OCI-LY3 (cell line): ENCODE data around the gene GSTM3.
"Not testable (repeated sequence)": the region's sequence is repeated elsewhere in the genome, so short reads cannot be mapped to it uniquely, and the experiment has no call there.

Experiments
- H2AFZ ChIP-seq: fragments of 200-600, 300-600 bp; shearing (Covaris generic); 2 replicates; pipeline ENCODE4 v1.6.0; 2014; ENCODE audit warnings: antibody characterized with exemption, low read depth, low read length
- H3K27ac ChIP-seq: fragments of 200-600, 300-600 bp; sonication (generic); 2 replicates; pipeline ENCODE4 v1.5.1; 2014; ENCODE audit warnings: mild to moderate bottlenecking, low read length, moderate library complexity, mixed read lengths
- H3K27me3 ChIP-seq: fragments of 200-600, 300-600 bp; sonication (generic); 2 replicates; pipeline ENCODE4 v1.6.1; 2014; ENCODE audit warnings: low read depth, low read length, mixed read lengths
- H3K36me3 ChIP-seq: fragments of 200-600, 300-600 bp; sonication (generic); replicated peaks from 2 replicates; pipeline ENCODE3; 2014; ENCODE audit warnings: low read depth, low read length, mixed read lengths
- H3K4me1 ChIP-seq: fragments of 300-600, 200-600 bp; sonication (generic); 2 replicates; pipeline ENCODE4 v1.6.1; 2014; ENCODE audit warnings: low read length, mixed read lengths
- H3K4me2 ChIP-seq: fragments of 200-600, 300-600 bp; sonication (generic); 2 replicates; pipeline ENCODE4 v1.6.1; 2014; ENCODE audit warnings: low read length, mixed read lengths
- H3K4me3 ChIP-seq: fragments of 300-600, 200-600 bp; sonication (generic); 2 replicates; pipeline ENCODE4 v1.5.1; 2014; ENCODE audit warnings: antibody characterized with exemption, mild to moderate bottlenecking, low read length, moderate library complexity
- H3K79me2 ChIP-seq: fragments of 300-600, 200-600 bp; shearing (Covaris generic); 2 replicates; pipeline ENCODE4 v1.6.1; 2014; ENCODE audit warnings: mild to moderate bottlenecking, low read length, mixed read lengths
- H3K9ac ChIP-seq: fragments of 300-600, 200-600 bp; shearing (Covaris generic); 2 replicates; pipeline ENCODE4 v1.6.0; 2014; ENCODE audit warnings: mild to moderate bottlenecking, low read length, moderate library complexity
- H3K9me3 ChIP-seq: fragments of 200-600, 300-600 bp; shearing (Covaris generic); 2 replicates; pipeline ENCODE4 v1.6.1; 2014; ENCODE audit warnings: low read length, mixed read lengths; ENCODE audit not compliant: insufficient read depth
- H4K20me1 ChIP-seq: fragments of 200-600, 300-600 bp; sonication (generic); 2 replicates; pipeline ENCODE4 v1.6.1; 2016; ENCODE audit warnings: low read length, mixed read lengths; ENCODE audit not compliant: insufficient read depth
- CTCF ChIP-seq: fragments of 200-600, 300-600 bp; sonication (generic); IDR thresholded peaks from 2 replicates; pipeline ENCODE4 v1.5.1; 2014; ENCODE audit warnings: antibody characterized with exemption, low read length, low read depth
- EZH2phosphoT487 ChIP-seq: fragments of 200-600 bp; shearing (Covaris generic); IDR thresholded peaks from 2 replicates; pipeline ENCODE4 v1.6.1; 2018; ENCODE audit warnings: antibody characterized with exemption, mixed run types, low read depth

GSTM3 gene

GRCh38 chr1:109750920-109751319 is 10.1 kb upstream of the GSTM3 start:
- Histone ChIP-seq H3K27ac (no peak overlapping the region), H3K27me3 (no peaks in the 10 kb centered on the region), H3K79me2 (no peaks in the 10 kb centered on the region), H3K36me3 (no peaks in the 10 kb centered on the region), H4K20me1 (no peaks in the 10 kb centered on the region), H3K9ac (no peak overlapping the region), H3K4me2 (no peak overlapping the region), H3K4me1 (no peaks in the 10 kb centered on the region), H3K4me3 (no peak overlapping the region), H3K9me3 (no peaks in the 10 kb centered on the region), H2AFZ (no peak overlapping the region)
- TF ChIP-seq CTCF (no peak), EZH2phosphoT487 (no peak)

GRCh38 chr1:109750241-109750882 is 9.5 kb upstream of the GSTM3 start:
- H3K36me3 ChIP-seq = no peaks in the 10 kb centered on the region
- TF ChIP-seq CTCF (no peak), EZH2phosphoT487 (no peak)
- H3K27ac ChIP-seq = no peak overlapping the region
- no peak overlapping the region for H3K9ac ChIP-seq
- H3K79me2 ChIP-seq = no peaks in the 10 kb centered on the region
- no peaks in the 10 kb centered on the region for H3K9me3 ChIP-seq
- H3K4me2 ChIP-seq = no peak overlapping the region
- H2AFZ ChIP-seq = no peak overlapping the region
- H3K4me1 ChIP-seq = no peaks in the 10 kb centered on the region
- H4K20me1 ChIP-seq = no peaks in the 10 kb centered on the region
- no peak overlapping the region for H3K4me3 ChIP-seq
- no peaks in the 10 kb centered on the region for H3K27me3 ChIP-seq

- TF ChIP-seq EZH2phosphoT487 (no peak), CTCF (no peak)
- H3K9me3 ChIP-seq = no peaks in the 10 kb centered on the region
- no peaks in the 10 kb centered on the region for H3K79me2 ChIP-seq
- no peak overlapping the region for H3K27ac ChIP-seq
- H3K9ac ChIP-seq = no peak overlapping the region
- H3K27me3 ChIP-seq = no peaks in the 10 kb centered on the region
- no peak overlapping the region for H2AFZ ChIP-seq
- H3K36me3 ChIP-seq = no peaks in the 10 kb centered on the region
- H3K4me1 ChIP-seq = no peaks in the 10 kb centered on the region
- no peak overlapping the region for H3K4me3 ChIP-seq
- no peaks in the 10 kb centered on the region for H4K20me1 ChIP-seq
- H3K4me2 ChIP-seq = no peak overlapping the region
Measured at GRCh38 chr1:109749221-109749620, 8.4 kb upstream of the GSTM3 start.

- H3K27ac ChIP-seq, H3K9ac ChIP-seq, H3K79me2 ChIP-seq, H3K4me3 ChIP-seq, H2AFZ ChIP-seq, H3K4me1 ChIP-seq, H3K4me2 ChIP-seq, H4K20me1 ChIP-seq, H3K36me3 ChIP-seq, H3K27me3 ChIP-seq, H3K9me3 ChIP-seq: not testable (repeated sequence)
Measured at GRCh38 chr1:109748311-109748710, 7.5 kb upstream of the GSTM3 start.
